MCF 10A (cell line): Measurements from ENCODE around the gene TCL1A. TPM values are rescaled to one million over a fixed set of nuclear protein-coding genes. Genes with fewer than 3 reads are reported as not detected.
"Not testable (repeated sequence)": the region's sequence is repeated elsewhere in the genome, so short reads cannot be mapped to it uniquely, and the experiment has no call there.

Experiments
- Bru-seq: library from RNA; stranded (reverse); fragments of 400-500 nt; gene quantifications from one replicate; lab custom pipeline; 2021; lab: Mats Ljungman, UMichigan
- BruChase-seq, 2 experiments: library from RNA; stranded (reverse); fragments of 400-500 nt; gene quantifications; one replicate each; lab custom pipeline; 2021; lab: Mats Ljungman, UMichigan
- BruUV-seq: library from RNA; stranded (reverse); fragments of 400-500 nt; replicated peaks from 2 replicates; lab custom pipeline; 2021; lab: Mats Ljungman, UMichigan
- CTCF ChIA-PET: fragments of 300-600 bp; sonication (Branson Sonifier 250); formaldehyde crosslinking; extraction: SDS; loops from one replicate; lab custom pipeline; 2021; ENCODE audit warnings: antibody characterized with exemption, inconsistent platforms; lab: Yijun Ruan, JAX
- POLR2A ChIA-PET: fragments of 300-600, 350-650 bp; sonication (Branson Sonifier 250); formaldehyde crosslinking; extraction: SDS; loops from one replicate; lab custom pipeline; 2020; ENCODE audit warnings: antibody characterized with exemption, inconsistent platforms; lab: Yijun Ruan, JAX
- DNase-seq: peaks from one replicate; pipeline ENCODE4 v3.0.0-alpha.2; 2018; ENCODE audit not compliant: unreplicated experiment
- H3K27ac Mint-ChIP-seq: one replicate; pipeline ENCODE4 v1.8.0; 2022; ENCODE audit warnings: mild to moderate bottlenecking, low read depth, mixed read lengths; ENCODE audit not compliant: unreplicated experiment
- H3K27me3 Mint-ChIP-seq: one replicate; pipeline ENCODE4 v1.8.0; 2022; ENCODE audit warnings: mixed read lengths; ENCODE audit not compliant: insufficient read depth, unreplicated experiment
- H3K36me3 Mint-ChIP-seq: one replicate; pipeline ENCODE4 v1.8.0; 2022; ENCODE audit warnings: mild to moderate bottlenecking, moderate library complexity, mixed read lengths; ENCODE audit not compliant: insufficient read depth, unreplicated experiment
- H3K4me1 Mint-ChIP-seq: one replicate; pipeline ENCODE4 v1.8.0; 2022; ENCODE audit warnings: mixed read lengths; ENCODE audit not compliant: insufficient read depth, unreplicated experiment
- H3K4me3 Mint-ChIP-seq: one replicate; pipeline ENCODE4 v1.8.0; 2022; ENCODE audit warnings: mild to moderate bottlenecking, moderate library complexity, mixed read lengths; ENCODE audit not compliant: unreplicated experiment
- H3K9me3 Mint-ChIP-seq: one replicate; pipeline ENCODE4 v1.8.0; 2022; ENCODE audit warnings: mixed read lengths; ENCODE audit not compliant: unreplicated experiment
- CTCF ChIP-seq: fragments of 200-600 bp; IDR thresholded peaks from one replicate; pipeline ENCODE4 v1.8.0; 2022; ENCODE audit warnings: antibody characterized with exemption, mild to moderate bottlenecking; ENCODE audit not compliant: unreplicated experiment
- intact Hi-C: fragments of 100-400 bp; cut with micrococcal nuclease; formaldehyde crosslinking; loops from 2 replicates; pipeline ENCODE4 v1.14.1; 2022
- long read RNA-seq: library from polyadenylated mRNA; stranded (forward); transcript quantifications from one replicate; pipeline ENCODE4 v2.0.0, GENCODE V29; 2022
- total RNA-seq: library from RNA; stranded (reverse); gene quantifications from 2 replicates; pipeline ENCODE4 v1.2.3, GENCODE V29; 2022

TCL1A gene
- total RNA-seq (not detected in 2 replicates), Bru-seq, nascent RNA (not detected), BruChase-seq, experiment 1, labeled RNA remaining after a 6-hour chase (not detected), BruChase-seq, experiment 2, labeled RNA remaining after a 2-hour chase (not detected)
- long read RNA-seq: 0 reads

- no peak for TF ChIP-seq CTCF
- BruUV-seq: no TSS peak
- intact Hi-C loops: no loop called here
- no peak for DNase-seq
- H3K27me3 Mint-ChIP-seq: peaks cover 41% of the 10 kb centered on the region
- CTCF ChIA-PET: interaction anchor here (0.7 kb wide), 1 partner anchor 21 kb away, joined by 3 read pairs; no protein-coding TSS in a partner anchor
- no peaks in the 10 kb centered on the region for H3K9me3 Mint-ChIP-seq
- H3K36me3 Mint-ChIP-seq: no peaks in the 10 kb centered on the region
- H3K4me1 Mint-ChIP-seq: no peaks in the 10 kb centered on the region
- POLR2A ChIA-PET: interaction anchor here (0.6 kb wide), 1 partner anchor 25 kb away, joined by 3 read pairs; no protein-coding TSS in a partner anchor
- no peak within 1 kb of the TSS for H3K4me3 Mint-ChIP-seq
- H3K27ac Mint-ChIP-seq: no peak within 1 kb of the TSS
Observed at GRCh38 chr14:95713596-95714371, at the start of gene TCL1A. TCL1A (minus strand) TSS chr14:95714125; CDS start chr14:95714066, 59 bp downstream.

- H3K27me3 Mint-ChIP-seq: peaks cover 51% of the 10 kb centered on the region
- H3K36me3 Mint-ChIP-seq, H3K9me3 Mint-ChIP-seq, intact Hi-C loops, POLR2A ChIA-PET, BruUV-seq, H3K27ac Mint-ChIP-seq, H3K4me1 Mint-ChIP-seq, DNase-seq, H3K4me3 Mint-ChIP-seq: not testable (repeated sequence)
- CTCF ChIA-PET: interaction anchor here (2.3 kb wide), 1 partner anchor 11 kb away, joined by 15 read pairs; no protein-coding TSS in a partner anchor
Observed at GRCh38 chr14:95763032-95763431, 49.1 kb upstream of the TCL1A start.

- no peak overlapping the region for H3K4me3 Mint-ChIP-seq
- no peak overlapping the region for H3K27ac Mint-ChIP-seq
- no peak for DNase-seq
- CTCF ChIA-PET: interaction anchor here (2.8 kb wide), 1 partner anchor 13 kb away, joined by 17 read pairs; no protein-coding TSS in a partner anchor
- POLR2A ChIA-PET: no interaction called here
- intact Hi-C loops: no loop called here
- no peaks in the 10 kb centered on the region for H3K4me1 Mint-ChIP-seq
- H3K27me3 Mint-ChIP-seq: peaks cover 47% of the 10 kb centered on the region
- no TSS peak for BruUV-seq
- no peaks in the 10 kb centered on the region for H3K36me3 Mint-ChIP-seq
- H3K9me3 Mint-ChIP-seq: no peaks in the 10 kb centered on the region
- no peak for TF ChIP-seq CTCF
Observed at GRCh38 chr14:95761436-95761835, 47.5 kb upstream of the TCL1A start.

GRCh38 chr14:95760596-95760995 lies 46.7 kb upstream of the TCL1A start:
- POLR2A ChIA-PET: no interaction called here
- TF ChIP-seq CTCF: no peak

More at GRCh38 chr14:95760596-95760995, 46.7 kb upstream of the TCL1A start:
- Mint-ChIP-seq H3K27me3 (peaks cover 47% of the 10 kb centered on the region), H3K9me3 (no peaks in the 10 kb centered on the region), H3K36me3 (no peaks in the 10 kb centered on the region), H3K4me1 (no peaks in the 10 kb centered on the region), H3K27ac (no peak overlapping the region), H3K4me3 (no peak overlapping the region)
- no TSS peak for BruUV-seq
- CTCF ChIA-PET: interaction anchor here (1.3 to 2.8 kb wide), 2 partner anchors 9 to 13 kb away, joined by 3 to 17 read pairs; no protein-coding TSS in a partner anchor
- no peak for DNase-seq
- intact Hi-C loops: no loop called here
